GM19468 (cell line): Measurements from ENCODE around the gene PIGZ.

Source experiments
- ATAC-seq: cut with Tn5 transposase; IDR thresholded peaks from one replicate; pipeline ENCODE4 v1.9.1; 2021; ENCODE audit warnings: mild to moderate bottlenecking, moderate library complexity, moderate number of reproducible peaks; ENCODE audit not compliant: unreplicated experiment; ENCODE audit errors: extremely low read depth

The PIGZ gene, protein sequence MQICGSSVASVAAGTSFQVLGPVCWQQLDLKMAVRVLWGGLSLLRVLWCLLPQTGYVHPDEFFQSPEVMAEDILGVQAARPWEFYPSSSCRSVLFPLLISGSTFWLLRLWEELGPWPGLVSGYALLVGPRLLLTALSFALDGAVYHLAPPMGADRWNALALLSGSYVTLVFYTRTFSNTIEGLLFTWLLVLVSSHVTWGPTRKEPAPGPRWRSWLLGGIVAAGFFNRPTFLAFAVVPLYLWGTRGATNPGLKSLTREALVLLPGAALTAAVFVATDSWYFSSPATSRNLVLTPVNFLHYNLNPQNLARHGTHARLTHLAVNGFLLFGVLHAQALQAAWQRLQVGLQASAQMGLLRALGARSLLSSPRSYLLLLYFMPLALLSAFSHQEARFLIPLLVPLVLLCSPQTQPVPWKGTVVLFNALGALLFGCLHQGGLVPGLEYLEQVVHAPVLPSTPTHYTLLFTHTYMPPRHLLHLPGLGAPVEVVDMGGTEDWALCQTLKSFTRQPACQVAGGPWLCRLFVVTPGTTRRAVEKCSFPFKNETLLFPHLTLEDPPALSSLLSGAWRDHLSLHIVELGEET

GRCh38 chr3:196968233-196969133 is at the start of gene PIGZ:
TSS of gene PIGZ (minus strand) at chr3:196968833. CDS start at chr3:196952031, 16,802 bp downstream.
- peak; percentile 42 for ATAC-seq

DNA sequence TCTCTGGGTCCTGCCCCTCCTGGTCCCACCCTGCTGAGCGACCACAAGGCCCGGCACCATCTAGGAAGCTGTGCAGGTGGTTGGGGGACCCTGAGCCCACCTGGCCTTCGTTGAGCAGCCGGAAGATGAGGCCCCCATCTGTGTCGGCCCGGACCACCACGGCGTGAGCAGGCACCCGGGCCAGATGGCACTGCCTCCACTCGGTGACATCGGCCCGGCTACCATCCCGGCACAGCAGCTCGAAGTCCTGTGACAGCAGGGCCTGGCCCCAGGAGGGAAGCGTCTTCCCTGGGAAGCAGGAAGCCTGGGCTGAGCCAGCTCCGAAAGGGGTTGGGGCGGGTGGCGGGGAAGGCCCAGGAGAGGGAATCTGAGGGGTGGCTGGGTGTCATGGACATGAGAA is 48.4 kb upstream of the PIGZ start:
- no peak for ATAC-seq

- no peak for ATAC-seq
Observed at GRCh38 chr3:197015790-197016736, 47.4 kb upstream of the PIGZ start.

GRCh38 chr3:197014942-197015575 is 46.4 kb upstream of the PIGZ start:
- no peak for ATAC-seq

DNA sequence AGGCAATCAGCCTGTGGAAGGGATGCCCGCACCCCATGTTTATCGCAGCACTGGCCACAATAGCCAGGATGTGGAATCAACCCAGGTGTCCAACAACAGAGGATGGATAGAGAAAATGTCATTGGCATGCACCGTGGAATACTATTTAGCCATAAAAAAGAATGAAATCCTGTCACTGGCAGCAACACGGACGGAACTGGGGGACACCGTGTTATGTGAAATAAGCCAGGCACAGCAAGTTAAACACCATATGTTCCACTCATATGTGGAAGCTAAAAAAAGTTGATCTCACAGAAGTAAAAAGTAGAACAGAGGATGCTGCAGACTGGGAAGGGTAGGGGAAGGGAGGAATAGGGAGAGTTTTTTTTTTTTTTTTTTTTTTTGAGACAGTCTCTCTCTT is 45.4 kb upstream of the PIGZ start:
- ATAC-seq = no peak

DNA sequence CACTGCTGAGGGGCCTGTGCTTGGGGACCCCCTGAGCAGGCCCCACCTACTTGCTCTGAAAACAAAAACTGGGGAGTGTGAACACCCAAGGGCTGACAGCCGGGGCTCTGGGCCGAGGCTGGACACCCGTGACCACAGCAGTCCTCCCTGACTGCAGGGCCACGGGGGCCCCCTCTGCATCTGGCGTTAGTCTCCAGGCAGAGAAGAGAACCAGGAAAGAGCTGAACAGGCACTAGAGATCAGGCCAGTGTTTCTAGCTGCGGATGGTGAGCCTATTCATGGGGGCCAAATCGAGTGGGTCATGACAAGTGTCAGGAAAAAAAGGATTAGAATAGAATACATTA is 43.9 kb upstream of the PIGZ start:
- ATAC-seq = no peak

GRCh38 chr3:197011780-197012539 is 43.3 kb upstream of the PIGZ start:
- no peak for ATAC-seq

DNA sequence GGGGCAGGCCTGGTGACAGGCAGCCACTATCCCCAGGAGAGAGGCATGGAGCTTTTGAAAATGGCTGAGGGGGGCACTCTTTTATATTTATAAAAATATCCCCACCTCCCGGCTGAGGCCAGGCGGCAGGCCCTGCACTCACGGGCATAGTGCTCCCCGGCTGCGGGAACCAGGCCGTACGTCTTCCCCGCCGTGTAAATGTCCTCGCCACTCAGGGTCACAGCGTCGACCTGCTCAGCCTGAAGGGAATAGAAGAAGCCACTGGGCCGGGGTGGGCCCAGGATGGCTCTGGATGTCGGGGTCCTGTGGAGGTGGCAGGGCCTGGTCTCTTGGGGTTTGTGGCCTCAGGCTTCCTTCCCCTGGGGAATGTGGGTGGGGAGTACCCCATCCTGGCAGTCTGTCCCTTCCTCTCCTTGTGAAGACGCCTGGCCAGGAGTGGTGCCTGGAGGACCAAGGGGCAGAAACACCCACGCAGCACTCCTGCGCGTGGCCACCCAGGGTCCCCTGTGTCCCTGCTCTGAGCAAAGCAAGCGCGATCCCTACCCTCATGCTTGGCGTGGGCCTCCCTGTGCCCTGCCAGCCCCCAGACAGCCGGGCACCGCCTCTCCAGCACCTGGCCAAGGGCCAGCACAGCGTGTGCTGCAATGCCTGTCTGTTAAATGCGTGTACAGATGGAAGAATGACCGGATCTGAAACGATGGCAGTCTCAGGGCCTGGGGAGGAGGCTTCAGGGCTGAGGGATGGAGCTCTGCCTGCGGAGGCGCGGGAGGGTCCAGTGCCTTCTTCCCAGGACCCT is 42.1 kb upstream of the PIGZ start:
- ATAC-seq = no peak

GRCh38 chr3:197009532-197010019 is 40.9 kb upstream of the PIGZ start:
- no peak for ATAC-seq

- ATAC-seq = no peak
Observed at GRCh38 chr3:197008436-197009209, 40.0 kb upstream of the PIGZ start.

- no peak for ATAC-seq
Observed at GRCh38 chr3:197007953-197008352, 39.3 kb upstream of the PIGZ start.

DNA sequence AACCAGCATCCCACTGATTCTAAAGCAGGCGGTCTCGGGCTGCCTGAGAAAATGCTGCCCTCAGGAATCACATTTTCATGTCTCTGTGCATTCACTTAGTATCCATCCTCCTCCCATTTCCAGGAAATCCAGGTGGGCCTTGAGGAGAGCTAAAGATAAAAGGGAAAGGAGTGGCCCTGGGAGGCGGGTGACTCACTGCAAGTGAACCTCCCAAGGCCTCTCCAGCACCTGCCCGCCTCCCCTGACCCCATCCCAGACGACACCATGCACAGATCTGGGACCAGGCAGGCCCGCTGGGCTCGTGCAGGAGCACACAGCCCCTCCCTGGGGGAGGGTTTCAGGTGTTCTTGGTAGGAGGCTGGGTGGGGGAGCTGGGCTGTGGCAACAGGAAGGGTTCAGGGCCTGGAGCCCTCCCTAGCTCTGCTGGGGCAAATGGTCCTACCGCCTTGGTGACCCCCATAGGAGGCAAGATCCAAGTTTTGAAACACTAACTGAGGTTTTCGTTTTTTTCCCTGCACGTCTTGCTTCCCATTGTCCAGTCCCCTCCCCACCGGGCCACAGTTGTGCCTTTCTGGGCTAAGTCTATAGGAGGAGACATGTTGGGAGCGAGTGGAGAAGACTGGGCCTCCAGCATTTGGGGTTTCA is 38.8 kb upstream of the PIGZ start:
- ATAC-seq = no peak

GRCh38 chr3:197006860-197007259 is 38.2 kb upstream of the PIGZ start:
- no peak for ATAC-seq

DNA sequence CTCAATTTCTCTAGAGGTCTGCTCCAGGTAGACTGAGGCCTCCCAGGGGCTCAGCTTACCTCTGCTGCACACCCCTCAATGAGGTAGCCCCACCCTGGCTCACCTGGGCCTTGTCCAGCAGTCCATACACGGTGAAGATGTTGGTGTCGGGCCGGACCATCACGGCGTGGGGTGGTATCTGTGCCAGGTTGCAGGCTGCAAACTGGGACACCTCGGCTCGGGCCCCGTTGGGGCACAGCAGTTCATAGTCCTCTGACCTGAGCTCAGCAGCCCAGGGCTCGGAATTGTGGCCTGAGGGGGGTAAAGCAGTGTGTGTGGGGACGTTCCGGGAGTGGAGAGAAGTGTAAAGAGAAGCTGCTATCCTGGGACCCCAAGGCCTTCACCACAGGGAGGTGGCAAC is 37.8 kb upstream of the PIGZ start:
- ATAC-seq = no peak

DNA sequence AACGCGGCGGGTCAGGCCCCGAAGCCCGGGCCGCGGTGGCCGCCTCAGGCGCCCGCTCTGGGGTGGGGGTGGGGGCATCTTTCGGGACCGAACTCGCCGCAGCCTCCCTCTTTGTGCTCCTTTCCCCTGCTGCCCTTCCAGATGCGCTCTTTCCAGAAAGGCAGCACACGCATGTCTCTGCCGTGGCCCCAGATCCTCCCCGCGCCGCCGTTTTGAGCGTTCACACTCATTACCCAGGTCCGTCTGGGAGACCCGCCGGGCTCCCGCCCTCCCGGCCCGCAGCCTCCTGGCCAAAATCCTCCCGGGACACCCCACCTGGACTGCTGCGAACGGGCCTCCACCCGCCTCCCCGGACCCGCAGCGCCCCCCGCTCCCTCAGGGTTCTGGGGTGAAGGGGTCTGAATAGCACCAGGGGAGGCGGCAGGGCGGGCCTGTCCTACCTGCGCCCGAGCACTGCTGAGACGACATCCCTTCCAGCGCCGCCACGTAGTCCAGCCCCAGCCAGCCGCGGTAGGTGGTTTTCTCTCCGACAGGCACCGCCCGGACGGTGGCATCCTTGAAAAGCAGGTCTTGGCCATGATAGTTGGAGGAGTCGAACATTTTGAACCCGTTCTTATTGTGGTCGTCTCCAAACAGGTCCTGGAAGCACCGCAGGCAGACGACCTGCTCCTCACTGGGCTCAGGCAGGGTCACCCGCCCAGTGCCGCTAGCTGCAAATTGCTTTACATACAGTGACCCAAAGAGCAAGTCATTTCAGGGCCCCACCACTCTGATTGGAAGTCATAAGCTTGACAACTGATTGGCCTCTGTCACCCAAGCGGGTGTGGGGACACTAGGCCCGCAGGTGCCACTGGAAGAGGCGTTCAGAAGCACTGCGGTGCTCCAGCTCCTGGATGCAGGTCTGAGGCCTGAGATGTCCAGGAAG is 35.1 kb upstream of the PIGZ start:
- ATAC-seq = no peak
